K562 (cell line): ENCODE data around the gene TESK2. TPM values are rescaled to one million over a fixed set of nuclear protein-coding genes. Genes with fewer than 3 reads are reported as not detected.

Experiments
- CHD2 ChIP-seq: IDR thresholded peaks from 2 replicates; pipeline ENCODE4 v1.6.1; 2011; ENCODE audit warnings: low read depth, low read length
- HINFP ChIP-seq: fragments of 450-650 bp; conservative IDR thresholded peaks from 2 replicates; pipeline ENCODE4 v1.6.1; 2016; ENCODE audit warnings: missing genetic modification characterization, low read depth, mild to moderate bottlenecking, control low read depth, missing compliant biosample characterization
- L3MBTL2 ChIP-seq: fragments of 450-650 bp; IDR thresholded peaks from 2 replicates; pipeline ENCODE4 v1.6.1; 2016; ENCODE audit warnings: mild to moderate bottlenecking, moderate library complexity
- MGA ChIP-seq: fragments of 450-650 bp; IDR thresholded peaks from 2 replicates; pipeline ENCODE4 v1.6.1; 2016; ENCODE audit warnings: mild to moderate bottlenecking, moderate library complexity
- MNT ChIP-seq, 2 experiments: fragments of 450-650 bp; conservative IDR thresholded peaks; 2 replicates each; pipeline ENCODE4 v1.6.1; 2017; ENCODE audit warnings: mild to moderate bottlenecking in 2 of 2, moderate library complexity in 2 of 2
- RAD51 ChIP-seq: fragments of 450-650 bp; IDR thresholded peaks from 2 replicates; pipeline ENCODE4 v1.7.1; 2016; ENCODE audit warnings: low read depth, mild to moderate bottlenecking, borderline replicate concordance
- SMAD3 ChIP-seq: fragments of 450-650 bp; formaldehyde crosslinking; conservative IDR thresholded peaks from 2 replicates; pipeline ENCODE4 v1.4.0; 2020; ENCODE audit warnings: mild to moderate bottlenecking
- THRAP3 ChIP-seq: fragments of 450-650 bp; IDR thresholded peaks from 2 replicates; pipeline ENCODE4 v1.6.1; 2016; ENCODE audit warnings: mild to moderate bottlenecking, inconsistent platforms, borderline replicate concordance
- THRB ChIP-seq: fragments of 450-650 bp; formaldehyde crosslinking; conservative IDR thresholded peaks from 2 replicates; pipeline ENCODE4 v1.4.0; 2022; ENCODE audit warnings: mild to moderate bottlenecking, missing genetic modification characterization
- polyA plus RNA-seq, 8 experiments: library from polyadenylated mRNA; depleted of rRNA in 4 of 8; stranded (reverse) in 5 of 8; unstranded in 3 of 8; fragments of >200 nt; fragmentation: Nextera tagmentation in 2 of 8; fragmentation: Illumina TruSeq in 1 of 8; extraction: Ambion mirVana in 2 of 8; extraction: Trizol in 1 of 8; gene quantifications; 2 replicates each; pipeline versions ENCODE4 v1.2.1 to v1.2.3, GENCODE V29; 2011 to 2014; ENCODE audit warnings: inconsistent platforms in 1 of 8, missing spikeins in 1 of 8
- total RNA-seq, 7 experiments: library from RNA; depleted of rRNA in 6 of 7; stranded (reverse); fragments of >200 nt in 6 of 7; fragmentation: Illumina TruSeq in 2 of 7; extraction: Trizol in 2 of 7; gene quantifications; 2 replicates each; pipeline versions ENCODE4 v1.2.1 to v1.2.3, GENCODE V29; 2011 to 2021; ENCODE audit warnings: low replicate concordance in 1 of 7

TESK2 gene
- total and polyA plus RNA-seq, 9 of the 15 experiments (the other 6 are each of a cell fraction or from before 2014, with no cell fraction given), result 1.6 to 5.3 (median 3.7) TPM

- TF ChIP-seq MGA (peak; percentile 42; the same call in 1 of the 2 replicates), L3MBTL2 (0 out of 2 replicates have a peak, but pooled peaks have one; percentile 17), THRB (CRISPR knock-in tag) (no peak), HINFP (tag) (no peak), MNT (conservative IDR thresholded peaks at IDR 0.05) (0 out of 4 replicates have a peak, but pooled peaks of 1 of the 2 experiments have one; percentile 19), RAD51 (peak; percentile 79), SMAD3 (CRISPR knock-in tag) (no peak), CHD2 (no peak), THRAP3 (no peak)
These were observed 2.1 kb downstream of the TESK2 start (continued) for GRCh38 chr1:45488666-45489377.
